HK-2 (cell line): Measurements from ENCODE around the gene ZNF787.
"Not testable (repeated sequence)": the region's sequence is repeated elsewhere in the genome, so short reads cannot be mapped to it uniquely, and the experiment has no call there.

Experiments
- DNase-seq: peaks from one replicate; pipeline ENCODE4 v3.0.0-alpha.2; 2018; ENCODE audit not compliant: unreplicated experiment

The ZNF787 gene

GRCh38 chr19:56121180-56122167 lies at the start of gene ZNF787:
Gene ZNF787 (minus strand): TSS chr19:56121295. CDS start chr19:56103217, 18,078 bp downstream.
- peak; percentile 99 for DNase-seq

- peak; percentile 96 for DNase-seq
Measured at GRCh38 chr19:56170261-56170660, 49.2 kb upstream of the ZNF787 start.

GRCh38 chr19:56167064-56167578 lies 46.0 kb upstream of the ZNF787 start:
- no peak for DNase-seq

- DNase-seq, result no peak
Measured at GRCh38 chr19:56163097-56163496, 42.0 kb upstream of the ZNF787 start.

- DNase-seq, result peak; percentile 54
Measured at GRCh38 chr19:56162258-56162657, 41.2 kb upstream of the ZNF787 start.

GRCh38 chr19:56161534-56161933 lies 40.4 kb upstream of the ZNF787 start:
- no peak for DNase-seq

GRCh38 chr19:56159622-56160271 lies 38.7 kb upstream of the ZNF787 start:
- DNase-seq, result no peak

- DNase-seq, result no peak
Measured at GRCh38 chr19:56159009-56159559, 38.0 kb upstream of the ZNF787 start.

GRCh38 chr19:56158170-56158757 lies 37.2 kb upstream of the ZNF787 start:
- no peak for DNase-seq

- no peak for DNase-seq
Measured at GRCh38 chr19:56156768-56157167, 35.7 kb upstream of the ZNF787 start.

GRCh38 chr19:56155124-56155687 lies 34.1 kb upstream of the ZNF787 start:
- no peak for DNase-seq

- no peak for DNase-seq
Measured at GRCh38 chr19:56153507-56153906, 32.4 kb upstream of the ZNF787 start.

GRCh38 chr19:56152644-56153043 lies 31.5 kb upstream of the ZNF787 start:
- no peak for DNase-seq

- no peak for DNase-seq
Measured at GRCh38 chr19:56150358-56150757, 29.3 kb upstream of the ZNF787 start.

- no peak for DNase-seq
Measured at GRCh38 chr19:56149656-56150038, 28.6 kb upstream of the ZNF787 start.

- DNase-seq, result not testable (repeated sequence)
Measured at GRCh38 chr19:56148955-56149655, 28.0 kb upstream of the ZNF787 start.

- no peak for DNase-seq
Measured at GRCh38 chr19:56148096-56148495, 27.0 kb upstream of the ZNF787 start.

- no peak for DNase-seq
Measured at GRCh38 chr19:56147307-56147706, 26.2 kb upstream of the ZNF787 start.

GRCh38 chr19:56146904-56147303 lies 25.8 kb upstream of the ZNF787 start:
- DNase-seq, result no peak

GRCh38 chr19:56145698-56146097 lies 24.6 kb upstream of the ZNF787 start:
- no peak for DNase-seq

GRCh38 chr19:56144831-56145230 lies 23.7 kb upstream of the ZNF787 start:
- no peak for DNase-seq
